SK-N-MC (cell line): ENCODE measurements around the gene S100B.
"Not testable (repeated sequence)": the region's sequence is repeated elsewhere in the genome, so short reads cannot be mapped to it uniquely, and the experiment has no call there.

Source experiments
- DNase-seq: peaks from one replicate; pipeline ENCODE4 v3.0.0-alpha.2; 2011; ENCODE audit warnings: low read depth, low spot score
- H3K27ac ChIP-seq: fragments of 200-600 bp; sonication (generic); 2 replicates; pipeline ENCODE4 v1.5.1; 2016; ENCODE audit warnings: mixed run types
- H3K36me3 ChIP-seq: fragments of 200-600 bp; sonication (generic); 2 replicates; pipeline ENCODE4 v1.6.1; 2017; ENCODE audit warnings: antibody characterized with exemption, low read length, mixed read lengths; ENCODE audit not compliant: insufficient read depth
- H3K4me3 ChIP-seq: fragments of 200-600 bp; sonication (generic); 2 replicates; pipeline ENCODE4 v1.5.1; 2016
- H3K9ac ChIP-seq: fragments of 200-600 bp; sonication (generic); 2 replicates; pipeline ENCODE4 v1.8.0; 2017; ENCODE audit warnings: mixed run types, mixed read lengths; ENCODE audit not compliant: insufficient read length
- H3K9me3 ChIP-seq: fragments of 200-600 bp; sonication (generic); 2 replicates; pipeline ENCODE4 v1.6.1; 2017; ENCODE audit warnings: low read depth, mild to moderate bottlenecking, antibody characterized with exemption, low read length, moderate library complexity, mixed read lengths
- EZH2 ChIP-seq: fragments of 200-600 bp; sonication (generic); IDR thresholded peaks from one replicate; pipeline ENCODE4 v1.6.1; 2017; ENCODE audit warnings: antibody characterized with exemption
- FOXP2 ChIP-seq: optimal IDR thresholded peaks from 2 replicates; pipeline ENCODE3; 2011; ENCODE audit warnings: mild to moderate bottlenecking, moderate library complexity; ENCODE audit not compliant: insufficient read depth; ENCODE audit errors: extremely low read length, control extremely low read depth
- POLR2AphosphoS5 ChIP-seq: IDR thresholded peaks from 2 replicates; pipeline ENCODE4 v1.6.1; 2012; ENCODE audit warnings: mild to moderate bottlenecking, low read depth, low read length, borderline replicate concordance

Gene S100B

DNA sequence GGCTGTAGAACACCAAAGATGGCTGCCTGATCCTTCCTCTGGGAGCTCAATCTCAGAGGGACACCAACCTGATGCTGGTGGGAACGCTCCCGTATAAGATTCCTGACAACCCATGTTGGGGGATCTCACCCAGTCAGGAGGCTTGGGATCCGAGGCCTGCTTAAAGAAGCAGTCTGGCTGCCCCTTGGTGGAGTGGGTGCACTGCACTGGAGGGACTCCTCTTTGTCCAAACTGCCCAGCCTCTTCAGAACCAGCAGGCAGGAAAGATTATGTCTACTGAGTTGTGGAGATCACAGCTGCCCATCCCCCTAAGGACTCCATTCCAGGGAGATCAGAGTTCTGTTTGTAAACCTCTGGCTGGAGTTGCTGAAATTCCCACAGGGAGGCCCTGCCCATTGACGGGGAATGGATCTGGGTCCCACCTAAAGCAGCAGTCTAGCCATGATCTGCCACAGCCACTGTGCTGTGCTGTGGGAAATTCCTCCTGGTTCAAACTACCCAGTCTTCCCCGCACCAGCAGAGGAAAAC is 23.0 kb downstream of the S100B start:
- H3K36me3 ChIP-seq, result no peaks in the 10 kb centered on the region; the same call in 1 of the 2 replicates
- TF ChIP-seq FOXP2, result no peak
- TF ChIP-seq EZH2, result no peak
- no peak for TF ChIP-seq POLR2AphosphoS5
- no peak overlapping the region for H3K27ac ChIP-seq
- no peak for DNase-seq
- no peak overlapping the region for H3K9ac ChIP-seq
- no peak overlapping the region for H3K4me3 ChIP-seq
- H3K9me3 ChIP-seq, result peaks cover 5% of the 10 kb centered on the region

DNA sequence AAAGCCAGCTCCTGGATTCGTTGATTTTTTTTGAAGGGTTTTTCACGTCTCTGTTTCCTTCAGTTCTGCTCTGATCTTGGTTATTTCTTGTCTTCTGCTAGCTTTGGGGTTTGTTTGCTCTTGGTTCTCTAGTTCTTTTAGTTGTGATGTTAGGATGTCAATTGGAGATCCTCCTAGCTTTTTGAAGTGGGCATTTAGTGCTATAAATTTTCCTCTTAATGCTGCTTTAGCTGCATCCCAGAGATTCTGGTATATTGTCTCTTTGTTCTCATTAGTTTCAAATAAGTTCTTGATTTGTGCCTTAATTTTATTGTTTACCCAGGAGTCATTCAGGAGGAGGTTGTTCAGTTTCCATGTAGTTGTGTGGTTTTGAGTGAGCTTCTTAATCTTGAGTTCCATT is 25.5 kb downstream of the S100B start:
- not testable (repeated sequence) for H3K9me3 ChIP-seq, DNase-seq, H3K9ac ChIP-seq, H3K27ac ChIP-seq, H3K4me3 ChIP-seq, H3K36me3 ChIP-seq

DNA sequence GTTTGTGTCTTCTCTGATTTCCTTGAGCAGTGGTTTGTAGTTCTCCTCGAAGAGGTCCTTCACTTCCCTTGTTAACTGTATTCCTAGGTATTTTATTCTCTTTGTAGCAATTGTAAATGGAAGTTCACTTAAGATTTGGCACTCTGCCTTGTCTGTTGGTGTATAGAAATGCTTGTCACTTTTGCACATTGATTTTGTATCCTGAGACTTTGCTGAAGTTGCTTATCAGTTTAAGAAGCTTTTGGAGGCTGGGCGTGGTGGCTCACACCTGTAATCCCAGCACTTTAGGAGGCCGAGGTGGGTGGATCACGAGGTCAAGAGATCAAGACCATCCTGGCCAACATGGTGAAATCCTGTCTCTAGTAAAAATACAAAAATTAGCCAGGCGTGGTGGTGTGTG is 27.1 kb downstream of the S100B start:
- H3K27ac ChIP-seq, H3K9me3 ChIP-seq, DNase-seq, H3K4me3 ChIP-seq, H3K9ac ChIP-seq, H3K36me3 ChIP-seq: not testable (repeated sequence)

DNA sequence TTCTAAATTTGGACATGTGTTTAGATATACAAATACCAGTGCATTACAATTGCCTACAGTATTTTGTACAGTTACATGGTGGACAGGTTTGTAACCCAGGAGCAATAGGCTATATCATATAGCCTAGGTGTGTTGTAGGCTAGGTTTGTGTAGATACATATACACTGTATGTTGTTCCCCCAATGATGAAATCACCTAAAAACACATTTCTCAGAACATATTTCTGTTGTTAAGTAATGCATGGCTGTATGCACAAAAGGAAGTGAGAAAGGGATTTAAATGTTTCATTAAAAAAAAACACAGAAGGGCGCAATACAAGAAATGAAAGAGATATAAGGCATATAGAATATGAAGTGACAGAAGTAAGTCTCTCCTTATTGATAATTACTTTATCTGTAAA is 32.0 kb downstream of the S100B start:
- DNase-seq, result no peak
- Histone ChIP-seq H3K36me3 (peaks cover 20% of the 10 kb centered on the region; the same call in 1 of the 2 replicates), H3K9me3 (no peaks in the 10 kb centered on the region), H3K4me3 (no peak overlapping the region), H3K9ac (no peak overlapping the region), H3K27ac (no peak overlapping the region)
- TF ChIP-seq FOXP2 (no peak), EZH2 (no peak), POLR2AphosphoS5 (no peak)

DNA sequence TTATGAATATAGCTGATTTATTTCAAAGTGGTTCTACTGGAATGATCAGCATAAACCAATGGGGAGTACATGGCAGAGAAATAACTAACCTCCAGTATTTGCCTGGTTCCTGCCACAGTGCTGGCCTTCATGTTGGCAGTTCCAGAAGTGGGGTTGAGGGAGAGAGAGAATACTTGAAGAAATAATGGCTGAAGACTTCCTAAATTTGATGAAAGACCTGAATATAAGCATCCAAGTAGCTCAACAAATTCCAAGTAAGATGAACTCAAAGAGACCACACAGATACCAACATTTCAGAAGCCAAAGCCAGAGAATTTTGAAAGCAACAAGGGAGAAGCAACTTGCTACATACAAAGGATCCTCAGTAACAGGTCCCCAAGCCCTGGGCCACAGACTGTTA is 34.3 kb downstream of the S100B start:
- no peaks in the 10 kb centered on the region for H3K9me3 ChIP-seq
- TF ChIP-seq POLR2AphosphoS5, result no peak
- TF ChIP-seq EZH2, result no peak
- no peak for TF ChIP-seq FOXP2
- no peak overlapping the region for H3K27ac ChIP-seq
- no peak for DNase-seq
- peaks cover 29% of the 10 kb centered on the region; the same call in 1 of the 2 replicates for H3K36me3 ChIP-seq
- no peak overlapping the region for H3K9ac ChIP-seq
- H3K4me3 ChIP-seq, result no peak overlapping the region

DNA sequence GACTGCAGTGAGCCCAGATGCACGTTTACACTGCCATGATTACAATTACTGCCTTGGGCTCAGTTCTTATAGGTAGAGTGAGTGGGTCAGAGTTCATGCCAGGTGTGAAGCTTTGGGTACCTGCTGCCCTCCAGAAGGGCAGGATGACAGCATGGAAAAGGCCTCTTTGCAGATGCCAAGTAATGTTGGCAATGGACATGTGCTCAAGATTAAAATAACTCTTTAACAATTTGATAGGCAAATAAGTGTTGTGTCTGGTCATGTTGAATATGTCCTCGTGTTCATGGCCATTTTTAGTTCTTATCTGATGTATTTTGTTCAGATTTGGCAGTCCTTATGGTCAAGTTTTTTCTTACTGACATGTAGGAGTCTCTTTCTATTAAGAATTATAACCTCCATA is 34.8 kb downstream of the S100B start:
- Histone ChIP-seq H3K27ac (no peak overlapping the region), H3K9me3 (no peaks in the 10 kb centered on the region), H3K9ac (no peak overlapping the region), H3K36me3 (peaks cover 29% of the 10 kb centered on the region; the same call in 1 of the 2 replicates), H3K4me3 (no peak overlapping the region)
- no peak for DNase-seq
- TF ChIP-seq POLR2AphosphoS5, result no peak
- TF ChIP-seq FOXP2, result no peak
- no peak for TF ChIP-seq EZH2

DNA sequence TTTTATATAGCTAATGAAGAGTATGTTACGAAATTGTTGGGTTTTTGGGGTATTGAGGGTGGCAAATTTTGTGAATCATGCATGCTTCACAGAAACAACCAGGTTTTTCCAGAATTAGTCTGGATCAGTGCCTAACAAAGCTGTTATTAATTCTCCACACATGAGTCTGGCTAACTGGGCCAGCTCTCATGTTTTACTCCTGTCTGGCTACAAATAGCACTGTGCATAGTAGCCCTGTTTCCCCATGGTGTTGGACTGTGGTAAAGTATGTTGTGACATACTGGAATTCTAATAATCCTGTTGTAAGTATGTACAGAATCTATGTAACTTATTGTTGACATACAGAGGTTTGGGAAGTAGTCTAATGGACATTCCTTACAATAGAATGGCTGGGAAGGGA is 35.8 kb downstream of the S100B start:
- DNase-seq, result no peak
- H3K9me3 ChIP-seq, result no peaks in the 10 kb centered on the region
- TF ChIP-seq EZH2, result no peak
- peaks cover 29% of the 10 kb centered on the region; the same call in 1 of the 2 replicates for H3K36me3 ChIP-seq
- H3K27ac ChIP-seq, result no peak overlapping the region
- H3K4me3 ChIP-seq, result no peak overlapping the region
- no peak overlapping the region for H3K9ac ChIP-seq

DNA sequence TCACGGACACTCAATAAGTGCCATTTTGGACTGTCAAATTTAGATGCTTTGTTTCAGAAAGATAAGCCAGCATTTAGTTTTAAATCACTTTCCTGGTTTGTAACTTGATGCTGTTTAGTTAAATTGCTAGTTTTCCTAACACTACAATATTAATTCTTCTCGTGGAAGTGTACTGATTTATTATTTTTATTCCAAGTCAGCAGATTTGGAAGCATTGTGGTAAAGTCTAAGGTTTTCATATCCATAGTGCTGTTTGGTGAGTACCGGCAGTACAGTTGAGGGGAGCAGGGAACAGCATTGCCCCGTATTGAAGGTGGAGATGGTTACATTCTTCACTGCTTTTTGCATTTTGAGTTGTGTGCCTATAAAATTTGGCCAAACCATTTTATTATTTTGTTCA is 36.3 kb downstream of the S100B start:
- Histone ChIP-seq H3K9me3 (no peaks in the 10 kb centered on the region), H3K36me3 (peaks cover 29% of the 10 kb centered on the region; the same call in 1 of the 2 replicates), H3K9ac (no peak overlapping the region), H3K27ac (no peak overlapping the region), H3K4me3 (no peak overlapping the region)
- TF ChIP-seq FOXP2 (no peak), EZH2 (no peak), POLR2AphosphoS5 (no peak)
- DNase-seq, result no peak

DNA sequence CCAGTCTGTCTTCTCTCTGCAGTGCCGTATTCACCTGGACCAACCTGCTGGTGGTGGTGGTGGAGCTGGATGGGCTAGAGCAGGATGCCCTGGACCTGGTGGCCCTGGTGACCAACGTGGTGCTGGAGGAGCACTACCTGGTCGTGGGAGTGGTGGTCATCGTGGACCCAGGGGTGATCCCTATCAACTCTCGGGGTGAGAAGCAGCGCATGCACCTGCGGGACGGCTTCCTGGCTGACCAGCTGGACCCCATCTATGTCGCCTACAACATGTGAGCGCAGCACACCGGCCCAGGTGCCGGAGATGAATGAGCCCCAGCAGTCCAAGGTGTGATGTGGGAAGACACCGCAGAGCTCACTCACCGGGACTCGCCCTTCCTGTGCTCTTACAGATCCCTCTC is 37.5 kb downstream of the S100B start:
- Histone ChIP-seq H3K27ac (no peak overlapping the region), H3K36me3 (peaks cover 27% of the 10 kb centered on the region; the same call in 1 of the 2 replicates), H3K4me3 (no peak overlapping the region), H3K9me3 (no peaks in the 10 kb centered on the region), H3K9ac (no peak overlapping the region)
- no peak for TF ChIP-seq EZH2
- no peak for DNase-seq
